HL-60 (cell line): ENCODE results near the gene PHC2.

Source experiments
- DNase-seq, 2 experiments: peaks; one replicate each; pipeline ENCODE4 v3.0.0-alpha.2; 2010 to 2020; ENCODE audit warnings: low read depth in 1 of 2, low spot score in 1 of 2
- H3K27ac ChIP-seq: fragments of 250-450 bp; sonication (Bioruptor Pico); replicated peaks from 2 replicates; pipeline ENCODE4 v1.5.1; 2020; ENCODE audit warnings: mild to moderate bottlenecking, moderate library complexity
- H3K27me3 ChIP-seq: fragments of 250-450 bp; sonication (Bioruptor Pico); 2 replicates; pipeline ENCODE4 v1.5.1; 2021; ENCODE audit warnings: mild to moderate bottlenecking, moderate library complexity; ENCODE audit not compliant: insufficient read depth, poor library complexity, severe bottlenecking
- H3K4me3 ChIP-seq: replicated peaks from 2 replicates; pipeline ENCODE4 v1.5.1; 2011; ENCODE audit warnings: mild to moderate bottlenecking, control low read depth, low read length; ENCODE audit not compliant: insufficient read depth
- CTCF ChIP-seq: IDR thresholded peaks from one replicate; pipeline ENCODE4 v1.5.1; 2011; ENCODE audit warnings: low read length, control low read depth, inconsistent platforms; ENCODE audit not compliant: insufficient read depth
- GABPA ChIP-seq: IDR thresholded peaks from 2 replicates; pipeline ENCODE4 v1.6.1; 2012; ENCODE audit warnings: low read depth
- POLR2AphosphoS5 ChIP-seq: IDR thresholded peaks from 2 replicates; pipeline ENCODE4 v1.6.1; 2012; ENCODE audit warnings: low read depth
- SPI1 ChIP-seq: IDR thresholded peaks from 2 replicates; pipeline ENCODE4 v1.6.1; 2012; ENCODE audit warnings: low read depth, mild to moderate bottlenecking, borderline replicate concordance
- TF ChIP-seq, protein P1 (sequence below): IDR thresholded peaks from 2 replicates; pipeline ENCODE4 v1.6.1; 2012; ENCODE audit warnings: low read depth; ENCODE audit not compliant: insufficient replicate concordance

Gene PHC2

DNA sequence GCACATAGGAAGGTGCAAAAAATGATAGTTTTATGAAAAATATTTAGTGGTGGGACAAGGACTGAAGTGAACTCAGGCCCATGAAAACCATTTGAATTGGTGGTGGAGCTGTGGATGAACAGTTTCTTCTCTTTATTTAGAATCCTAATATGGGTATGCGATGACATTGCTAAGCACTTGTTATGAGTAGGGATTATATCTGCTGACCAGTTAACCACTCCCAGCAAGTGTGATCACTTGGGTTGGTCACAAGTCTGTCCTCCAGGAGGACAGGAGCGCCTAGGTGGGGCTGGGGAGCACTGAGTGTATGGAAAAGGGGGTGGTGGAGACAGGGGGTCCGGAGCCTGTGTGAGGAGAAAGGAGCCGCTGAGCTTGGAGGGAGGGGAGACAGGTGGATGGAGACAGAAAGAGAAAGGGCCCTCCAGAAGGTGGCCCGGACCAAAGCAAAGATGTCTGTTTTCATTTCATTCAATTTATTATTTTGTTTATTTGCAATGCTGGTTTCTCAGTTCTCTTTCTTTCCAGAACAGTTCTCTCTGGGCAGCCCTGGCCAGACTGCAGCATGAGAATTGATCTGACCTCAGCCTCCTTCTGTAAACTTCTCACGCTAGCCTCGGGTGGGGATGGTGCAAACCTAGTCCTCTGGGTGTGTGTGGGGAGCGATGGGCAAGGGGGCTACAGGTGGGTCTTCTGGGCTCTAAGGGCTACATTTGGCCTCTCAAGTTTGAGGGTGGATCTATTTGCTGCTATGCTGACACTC is 31.7 kb upstream of the PHC2 start:
- Histone ChIP-seq H3K27me3 (no peaks in the 10 kb centered on the region), H3K4me3 (no peak overlapping the region), H3K27ac (no peak overlapping the region)
- DNase-seq = no peak
- TF ChIP-seq SPI1 (no peak), CTCF (no peak), GABPA (no peak)

- TF ChIP-seq, protein P1, sequence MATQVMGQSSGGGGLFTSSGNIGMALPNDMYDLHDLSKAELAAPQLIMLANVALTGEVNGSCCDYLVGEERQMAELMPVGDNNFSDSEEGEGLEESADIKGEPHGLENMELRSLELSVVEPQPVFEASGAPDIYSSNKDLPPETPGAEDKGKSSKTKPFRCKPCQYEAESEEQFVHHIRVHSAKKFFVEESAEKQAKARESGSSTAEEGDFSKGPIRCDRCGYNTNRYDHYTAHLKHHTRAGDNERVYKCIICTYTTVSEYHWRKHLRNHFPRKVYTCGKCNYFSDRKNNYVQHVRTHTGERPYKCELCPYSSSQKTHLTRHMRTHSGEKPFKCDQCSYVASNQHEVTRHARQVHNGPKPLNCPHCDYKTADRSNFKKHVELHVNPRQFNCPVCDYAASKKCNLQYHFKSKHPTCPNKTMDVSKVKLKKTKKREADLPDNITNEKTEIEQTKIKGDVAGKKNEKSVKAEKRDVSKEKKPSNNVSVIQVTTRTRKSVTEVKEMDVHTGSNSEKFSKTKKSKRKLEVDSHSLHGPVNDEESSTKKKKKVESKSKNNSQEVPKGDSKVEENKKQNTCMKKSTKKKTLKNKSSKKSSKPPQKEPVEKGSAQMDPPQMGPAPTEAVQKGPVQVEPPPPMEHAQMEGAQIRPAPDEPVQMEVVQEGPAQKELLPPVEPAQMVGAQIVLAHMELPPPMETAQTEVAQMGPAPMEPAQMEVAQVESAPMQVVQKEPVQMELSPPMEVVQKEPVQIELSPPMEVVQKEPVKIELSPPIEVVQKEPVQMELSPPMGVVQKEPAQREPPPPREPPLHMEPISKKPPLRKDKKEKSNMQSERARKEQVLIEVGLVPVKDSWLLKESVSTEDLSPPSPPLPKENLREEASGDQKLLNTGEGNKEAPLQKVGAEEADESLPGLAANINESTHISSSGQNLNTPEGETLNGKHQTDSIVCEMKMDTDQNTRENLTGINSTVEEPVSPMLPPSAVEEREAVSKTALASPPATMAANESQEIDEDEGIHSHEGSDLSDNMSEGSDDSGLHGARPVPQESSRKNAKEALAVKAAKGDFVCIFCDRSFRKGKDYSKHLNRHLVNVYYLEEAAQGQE = no peak
- TF ChIP-seq GABPA (no peak), SPI1 (peak; percentile 85)
- Histone ChIP-seq H3K4me3 (no peak overlapping the region), H3K27me3 (no peaks in the 10 kb centered on the region), H3K27ac (no peak overlapping the region)
- DNase-seq = peak; percentile 20 to 37
Measured at GRCh38 chr1:33460947-33461629, 30.2 kb upstream of the PHC2 start.

DNA sequence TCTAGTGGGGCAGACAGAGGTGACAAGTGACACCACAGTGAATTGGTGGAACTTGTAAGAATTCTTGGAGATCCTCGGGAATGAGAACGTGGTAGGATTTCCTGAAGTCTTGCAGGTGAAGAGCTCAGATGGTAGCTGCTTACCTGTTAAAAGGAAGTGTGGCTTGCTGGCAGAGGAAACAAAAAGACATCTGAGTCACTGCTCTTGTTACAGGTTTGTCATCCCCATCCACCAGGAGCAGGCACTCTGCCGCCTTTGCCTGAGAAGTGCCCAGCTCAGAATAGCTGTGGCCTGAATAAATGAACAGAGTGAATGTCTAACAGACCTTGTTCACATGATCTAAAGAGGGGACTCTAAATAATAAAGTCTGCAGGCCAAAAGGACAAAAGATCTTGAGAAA is 29.2 kb upstream of the PHC2 start:
- no peak overlapping the region for H3K4me3 ChIP-seq
- DNase-seq = no peak
- no peaks in the 10 kb centered on the region for H3K27me3 ChIP-seq
- TF ChIP-seq CTCF (no peak), SPI1 (no peak), GABPA (no peak), POLR2AphosphoS5 (no peak)
- TF ChIP-seq, protein P1 = no peak
- H3K27ac ChIP-seq = no peak overlapping the region

DNA sequence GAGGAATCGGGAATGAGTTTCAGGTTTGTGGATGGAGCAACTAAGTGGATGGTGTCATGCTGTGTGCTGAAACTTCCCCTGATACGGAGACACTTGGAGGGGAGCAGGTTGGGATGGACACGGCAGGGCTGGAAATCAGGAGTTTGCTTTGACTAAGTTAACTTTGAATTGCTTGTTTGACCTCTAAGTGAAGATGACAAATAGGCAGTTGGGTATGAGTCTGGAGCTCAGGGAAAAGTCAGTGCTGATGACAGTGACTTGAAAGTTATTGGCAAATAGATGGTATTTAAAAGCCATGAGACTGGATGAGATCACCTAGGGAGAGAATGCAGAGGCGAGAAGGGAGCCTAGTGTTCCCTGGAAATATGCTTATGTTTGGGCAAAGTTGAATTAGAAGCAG is 28.8 kb upstream of the PHC2 start:
- Histone ChIP-seq H3K4me3 (no peak overlapping the region), H3K27ac (no peak overlapping the region), H3K27me3 (no peaks in the 10 kb centered on the region)
- TF ChIP-seq POLR2AphosphoS5 (no peak), SPI1 (no peak), GABPA (no peak), CTCF (no peak)
- TF ChIP-seq, protein P1 = no peak
- no peak for DNase-seq
